Measurements from ENCODE around the gene PCDHGB3. TPM values are rescaled to one million over a fixed set of nuclear protein-coding genes. Genes with fewer than 3 reads are reported as not detected.
A peak's percentile ranks its signal among the peaks of the same experiment; 100 is the strongest.
"Not testable (repeated sequence)": the region's sequence is repeated elsewhere in the genome, so short reads cannot be mapped to it uniquely, and the experiment has no call there.

Gene PCDHGB3
- total RNA-seq, 1 donor from 2014 or later = 0.46 TPM

- Mint-ChIP-seq H3K4me1 (ENCODE audit: low read depth) (no peaks in the 10 kb centered on the region), H3K27me3 (ENCODE audit: low read depth) (peaks cover 16% of the 10 kb centered on the region), H3K4me3 (ENCODE audit: low read depth) (no peak overlapping the region), H3K9me3 (peaks cover 53% of the 10 kb centered on the region), H3K27ac (no peak overlapping the region), H3K36me3 (ENCODE audit: low read depth) (peaks cover 3% of the 10 kb centered on the region)
- no peak for DNase-seq (ENCODE audit: low spot score)
- intact Hi-C loops (cut with micrococcal nuclease) = no loop called here
These were observed 18.6 kb downstream of the PCDHGB3 start for GRCh38 chr5:141388661-141389060.

GRCh38 chr5:141389153-141390042, 19.4 kb downstream of the PCDHGB3 start:
- no peak overlapping the region for H3K27ac Mint-ChIP-seq
- no peak overlapping the region for H3K4me3 Mint-ChIP-seq (ENCODE audit: low read depth)
- H3K9me3 Mint-ChIP-seq = peaks cover 56% of the 10 kb centered on the region
- intact Hi-C loops (cut with micrococcal nuclease) = no loop called here
- H3K4me1 Mint-ChIP-seq (ENCODE audit: low read depth) = no peaks in the 10 kb centered on the region
- peaks cover 3% of the 10 kb centered on the region for H3K36me3 Mint-ChIP-seq (ENCODE audit: low read depth)
- DNase-seq (ENCODE audit: low spot score) = no peak
- peaks cover 15% of the 10 kb centered on the region for H3K27me3 Mint-ChIP-seq (ENCODE audit: low read depth)

- H3K9me3 Mint-ChIP-seq = peaks cover 42% of the 10 kb centered on the region
- H3K27me3 Mint-ChIP-seq (ENCODE audit: low read depth) = peaks cover 15% of the 10 kb centered on the region
- no peak within 1 kb of the TSS for H3K4me3 Mint-ChIP-seq (ENCODE audit: low read depth)
- DNase-seq (ENCODE audit: low spot score) = no peak
- intact Hi-C loops (cut with micrococcal nuclease) = no loop called here
- H3K27ac Mint-ChIP-seq = no peak within 1 kb of the TSS
- H3K36me3 Mint-ChIP-seq (ENCODE audit: low read depth) = peaks cover 3% of the 10 kb centered on the region
- no peaks in the 10 kb centered on the region for H3K4me1 Mint-ChIP-seq (ENCODE audit: low read depth)
These were observed 22.6 kb downstream of the PCDHGB3 start, which contains the start of gene PCDHGA8 for GRCh38 chr5:141392429-141393198. Gene PCDHGA8 (plus strand): TSS chr5:141392633. CDS start chr5:141392814, 181 bp downstream.

GRCh38 chr5:141393267-141393666, 23.2 kb downstream of the PCDHGB3 start:
- Mint-ChIP-seq H3K4me1 (ENCODE audit: low read depth) (no peaks in the 10 kb centered on the region), H3K9me3 (peaks cover 40% of the 10 kb centered on the region), H3K27ac (no peak overlapping the region), H3K4me3 (ENCODE audit: low read depth) (no peak overlapping the region), H3K36me3 (ENCODE audit: low read depth) (peaks cover 3% of the 10 kb centered on the region), H3K27me3 (ENCODE audit: low read depth) (peaks cover 14% of the 10 kb centered on the region)
- intact Hi-C loops (cut with micrococcal nuclease) = no loop called here
- DNase-seq (ENCODE audit: low spot score) = no peak

GRCh38 chr5:141394401-141395187, 24.6 kb downstream of the PCDHGB3 start:
- DNase-seq (ENCODE audit: low spot score); intact Hi-C loops (cut with micrococcal nuclease): not testable (repeated sequence)
- H3K27me3 Mint-ChIP-seq (ENCODE audit: low read depth) = peaks cover 19% of the 10 kb centered on the region

GRCh38 chr5:141397756-141398551, 27.9 kb downstream of the PCDHGB3 start, which contains the start of gene PCDHGB5:
Gene PCDHGB5 (plus strand): TSS chr5:141397947. CDS start chr5:141398128, 181 bp downstream.
- H3K36me3 Mint-ChIP-seq (ENCODE audit: low read depth); H3K27ac Mint-ChIP-seq; intact Hi-C loops (cut with micrococcal nuclease); H3K4me1 Mint-ChIP-seq (ENCODE audit: low read depth): not testable (repeated sequence)
- peak; percentile 31 for DNase-seq (ENCODE audit: low spot score)
- Mint-ChIP-seq H3K27me3 (ENCODE audit: low read depth) (peaks cover 22% of the 10 kb centered on the region), H3K4me3 (ENCODE audit: low read depth) (peak within 1 kb of the TSS; percentile 55), H3K9me3 (peaks cover 36% of the 10 kb centered on the region)

More at GRCh38 chr5:141394401-141395187, 24.6 kb downstream of the PCDHGB3 start:
- not testable (repeated sequence) for H3K4me3 Mint-ChIP-seq (ENCODE audit: low read depth); H3K27ac Mint-ChIP-seq; H3K36me3 Mint-ChIP-seq (ENCODE audit: low read depth); H3K4me1 Mint-ChIP-seq (ENCODE audit: low read depth)
- H3K9me3 Mint-ChIP-seq = peaks cover 37% of the 10 kb centered on the region

- Mint-ChIP-seq H3K4me1 (ENCODE audit: low read depth) (no peaks in the 10 kb centered on the region), H3K27me3 (ENCODE audit: low read depth) (peaks cover 23% of the 10 kb centered on the region), H3K36me3 (ENCODE audit: low read depth) (no peaks in the 10 kb centered on the region), H3K27ac (no peak overlapping the region), H3K4me3 (ENCODE audit: low read depth) (no peak overlapping the region), H3K9me3 (peaks cover 35% of the 10 kb centered on the region)
- no peak for DNase-seq (ENCODE audit: low spot score)
- intact Hi-C loops (cut with micrococcal nuclease) = no loop called here
These were observed 28.6 kb downstream of the PCDHGB3 start for GRCh38 chr5:141398608-141399007.

- intact Hi-C loops (cut with micrococcal nuclease) = no loop called here
- Mint-ChIP-seq H3K36me3 (ENCODE audit: low read depth) (no peaks in the 10 kb centered on the region), H3K9me3 (peaks cover 30% of the 10 kb centered on the region)
These were observed 29.7 kb downstream of the PCDHGB3 start for GRCh38 chr5:141399555-141400258.

GRCh38 chr5:141402553-141403243, 32.7 kb downstream of the PCDHGB3 start, which contains the start of gene PCDHGA9:
Gene PCDHGA9 (plus strand): TSS chr5:141402778. CDS start chr5:141402953, 175 bp downstream.
- Mint-ChIP-seq H3K27ac (no peak within 1 kb of the TSS), H3K27me3 (ENCODE audit: low read depth) (peaks cover 30% of the 10 kb centered on the region), H3K36me3 (ENCODE audit: low read depth) (no peaks in the 10 kb centered on the region), H3K4me1 (ENCODE audit: low read depth) (no peaks in the 10 kb centered on the region), H3K4me3 (ENCODE audit: low read depth) (no peak within 1 kb of the TSS), H3K9me3 (peaks cover 29% of the 10 kb centered on the region)
- DNase-seq (ENCODE audit: low spot score) = no peak
- intact Hi-C loops (cut with micrococcal nuclease) = no loop called here

More at GRCh38 chr5:141399555-141400258, 29.7 kb downstream of the PCDHGB3 start:
- Mint-ChIP-seq H3K4me1 (ENCODE audit: low read depth) (no peaks in the 10 kb centered on the region), H3K27ac (no peak overlapping the region), H3K27me3 (ENCODE audit: low read depth) (peaks cover 25% of the 10 kb centered on the region), H3K4me3 (ENCODE audit: low read depth) (no peak overlapping the region)
- DNase-seq (ENCODE audit: low spot score) = no peak

GRCh38 chr5:141403387-141403786, 33.3 kb downstream of the PCDHGB3 start:
- peaks cover 2% of the 10 kb centered on the region for H3K4me1 Mint-ChIP-seq (ENCODE audit: low read depth)
- no peak overlapping the region for H3K27ac Mint-ChIP-seq
- H3K27me3 Mint-ChIP-seq (ENCODE audit: low read depth) = peaks cover 36% of the 10 kb centered on the region
- H3K4me3 Mint-ChIP-seq (ENCODE audit: low read depth) = no peak overlapping the region
- intact Hi-C loops (cut with micrococcal nuclease) = no loop called here
- peaks cover 30% of the 10 kb centered on the region for H3K9me3 Mint-ChIP-seq
- peaks cover 2% of the 10 kb centered on the region for H3K36me3 Mint-ChIP-seq (ENCODE audit: low read depth)
- no peak for DNase-seq (ENCODE audit: low spot score)

All from activated T-helper 2 cell treated with anti-CD3 and anti-CD28 coated beads, Interferon-gamma antibody, Interleukin-2, Interleukin-4, amounts not matched to agents 10 μg/mL and 5 μg/mL and 100 μg/mL, durations not matched to agents 14 hours and 24 hours and 36 hours (primary cell).